Measurements from ENCODE around the gene FKBP4.

- TF ChIP-seq CTCF (IDR thresholded peaks at IDR 0.05; ENCODE audit: insufficient read depth, low read depth, low read length) (no peak), EZH2 (IDR thresholded peaks at IDR 0.05; ENCODE audit: insufficient read depth, low read length) (no peak)
Measured at GRCh38 chr12:2826721-2827515, 32.1 kb downstream of the FKBP4 start.

All from astrocyte (in vitro differentiated cells and primary cell).